ENCODE data around the gene MEGF6.

The MEGF6 gene

DNA sequence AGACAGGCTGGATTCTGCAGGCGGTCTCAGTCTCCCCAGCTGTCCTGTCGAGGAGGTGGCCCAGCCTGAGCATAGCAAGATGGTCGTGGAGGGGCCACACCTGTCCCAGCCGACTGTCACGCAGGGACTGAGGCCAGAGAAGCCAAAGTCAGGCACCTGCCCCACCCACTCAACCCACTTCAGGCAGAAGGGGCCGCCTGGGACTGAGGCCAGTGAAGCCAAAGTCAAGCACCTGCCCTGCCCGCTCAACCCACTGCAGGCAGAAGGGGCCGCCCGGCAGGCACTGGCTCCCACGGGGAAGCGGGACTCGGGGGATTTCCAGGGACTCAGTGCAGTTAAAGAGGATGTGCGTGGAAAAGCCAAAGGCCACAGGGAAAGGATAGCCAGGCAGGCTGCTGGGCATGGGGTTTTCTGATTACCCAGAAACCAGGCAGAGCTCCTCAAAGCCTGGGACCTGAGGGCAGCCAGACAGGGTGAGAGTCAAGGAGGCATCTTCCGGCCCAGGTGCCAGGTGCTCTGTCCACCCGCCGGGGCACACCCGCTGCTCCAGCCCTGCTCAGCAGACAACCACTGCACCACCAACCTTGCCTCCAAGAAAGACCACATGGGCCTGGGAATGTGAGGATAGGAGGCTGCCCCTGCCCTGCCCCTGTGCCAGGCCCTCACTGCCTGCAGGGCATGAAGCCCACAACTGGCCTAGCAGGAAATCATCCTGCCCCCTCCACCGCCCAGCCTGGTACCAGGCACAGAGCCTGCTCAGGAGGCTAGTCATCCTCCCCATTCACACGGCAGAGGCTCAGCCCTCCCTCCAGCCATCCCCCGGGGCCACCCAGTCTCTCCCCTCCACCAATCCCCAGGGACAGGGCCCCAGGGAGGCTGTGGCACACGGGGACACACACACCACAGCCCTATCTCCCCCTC, 41.0 kb downstream of the MEGF6 start:
- no peak for DNase-seq (ENCODE audit: low spot score)

DNA sequence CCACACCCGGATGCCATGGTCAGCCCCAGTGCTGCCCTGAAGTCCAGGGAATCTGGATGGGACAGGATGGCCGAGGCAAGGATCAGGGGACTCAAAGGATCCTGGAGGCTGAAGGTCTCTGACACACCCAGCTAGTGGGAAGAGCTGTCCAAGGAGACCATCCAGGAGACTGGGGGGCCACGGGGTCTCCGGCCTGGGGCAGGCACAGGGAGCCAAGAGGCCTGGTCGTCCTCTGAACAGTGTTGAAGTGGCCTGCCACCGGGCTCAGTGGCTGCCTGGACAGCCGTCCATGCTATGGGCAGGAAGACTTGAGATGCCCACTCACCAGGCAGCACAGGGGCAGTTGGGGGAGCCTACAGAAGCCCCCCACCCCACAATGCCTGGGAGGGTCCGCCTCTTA, 41.9 kb downstream of the MEGF6 start:
- DNase-seq (ENCODE audit: low spot score): no peak

DNA sequence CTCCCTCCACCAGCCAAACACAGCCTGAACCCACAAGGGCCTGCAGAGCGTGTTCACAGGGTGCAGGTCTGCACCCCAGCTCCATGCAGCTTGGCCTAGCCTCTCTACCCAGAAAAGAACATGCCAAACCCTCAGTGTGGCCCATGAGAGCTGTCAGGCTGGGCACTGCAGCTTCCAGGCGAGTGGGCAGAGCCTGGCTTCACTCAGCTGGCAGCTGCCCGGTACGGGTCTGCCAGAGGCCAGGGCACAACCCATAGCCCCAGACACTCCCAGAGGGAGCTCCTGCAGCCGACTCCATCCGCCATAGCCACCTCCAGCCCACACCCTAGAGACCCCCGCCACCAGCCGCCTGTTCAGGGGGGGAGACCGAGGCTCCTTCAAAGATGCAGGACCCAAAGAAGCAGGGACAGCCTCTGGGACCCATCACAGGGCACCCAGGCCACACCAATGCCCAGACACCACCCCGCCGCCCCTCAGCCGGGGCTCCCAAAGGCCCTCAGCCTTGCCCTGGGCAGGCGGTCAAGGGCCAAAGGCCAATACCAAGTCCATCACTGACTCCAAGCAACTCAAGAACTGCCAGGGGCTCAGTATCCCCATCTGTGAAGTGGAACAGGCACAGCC, 42.4 kb downstream of the MEGF6 start:
- no peak for DNase-seq (ENCODE audit: low spot score)

DNA sequence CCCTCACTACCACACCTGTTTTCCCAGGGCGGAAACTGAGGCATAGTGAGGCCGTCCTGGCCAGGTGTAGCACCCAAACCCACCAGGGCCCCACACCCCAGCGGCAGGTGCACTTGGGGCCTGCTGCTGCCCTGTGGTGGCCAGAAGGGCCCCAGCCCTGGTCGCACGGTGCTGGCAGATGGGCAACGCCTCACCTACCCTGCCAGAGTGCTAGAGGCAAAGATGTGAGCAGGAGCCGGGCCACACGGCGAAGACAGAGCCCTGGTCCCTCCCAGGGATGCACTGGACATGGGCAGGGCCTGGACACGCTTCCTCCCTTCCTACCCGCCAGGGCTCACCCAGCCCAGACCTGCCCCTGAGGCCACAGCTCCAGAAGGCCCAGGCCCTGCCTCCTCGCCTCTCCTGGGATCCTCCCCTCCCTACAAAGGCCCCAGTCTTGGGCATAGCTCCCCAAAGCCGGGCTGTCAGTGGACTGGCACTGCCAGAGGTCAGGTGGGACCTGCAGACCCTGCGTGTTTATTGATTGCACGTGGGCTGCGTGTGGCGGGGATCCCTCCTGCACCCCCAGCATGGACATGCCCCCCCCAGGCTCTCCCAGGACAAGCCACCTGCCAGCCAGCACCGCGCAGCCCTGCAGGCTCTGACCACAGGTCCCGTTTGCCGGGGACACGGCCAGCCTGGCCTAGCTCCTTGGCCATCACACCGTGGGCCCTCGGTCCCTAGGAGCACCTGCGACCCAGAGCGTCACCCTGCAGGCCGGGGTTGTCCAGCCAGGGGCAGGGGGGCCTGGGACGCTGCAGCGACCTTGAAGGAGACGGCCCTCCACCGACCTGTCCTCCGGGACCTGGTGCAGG, 44.1 kb downstream of the MEGF6 start:
- DNase-seq (ENCODE audit: low spot score): no peak

DNA sequence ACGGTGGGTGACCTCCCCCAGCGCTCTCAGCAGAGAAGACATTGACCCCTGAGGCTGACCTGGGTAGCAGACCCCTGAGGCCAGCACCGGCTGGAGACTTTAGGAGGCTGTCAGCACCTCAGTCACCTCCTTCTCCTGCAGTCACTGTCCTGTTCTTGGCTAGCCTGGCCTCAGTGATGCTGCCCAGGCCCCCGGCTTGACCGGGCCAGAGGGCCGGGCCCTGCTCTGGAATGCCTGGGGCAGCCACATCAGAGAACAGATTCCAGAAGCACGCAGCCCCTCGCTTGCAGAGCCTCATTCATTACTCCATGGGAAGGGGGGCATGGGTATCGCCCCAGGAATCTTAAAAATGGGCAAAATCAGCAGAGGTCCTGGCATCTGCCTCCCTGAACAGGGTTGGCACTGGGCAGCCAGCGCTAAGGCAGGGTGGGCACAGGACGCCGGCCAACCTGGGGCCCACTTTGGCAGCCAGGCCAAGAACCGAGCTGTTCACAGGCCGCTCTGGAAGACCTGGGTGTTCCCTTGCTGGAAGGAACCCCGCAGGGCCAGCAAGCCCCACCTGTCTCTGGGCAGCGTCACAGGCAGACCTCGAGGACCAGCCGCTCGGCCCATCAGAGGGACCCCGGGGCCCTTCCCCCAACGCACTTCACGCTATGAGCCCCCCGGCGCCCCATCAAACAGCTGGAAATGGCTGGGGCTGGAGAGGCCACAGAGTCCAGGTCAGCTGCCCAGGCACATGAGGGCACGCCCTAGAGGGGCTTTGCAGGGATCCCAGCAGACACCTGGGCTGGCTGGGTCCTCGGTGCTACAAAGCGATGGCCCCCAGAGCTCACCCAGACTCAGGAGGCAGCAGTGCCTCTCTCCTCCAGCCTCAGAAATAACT, 45.1 kb downstream of the MEGF6 start:
- no peak for DNase-seq (ENCODE audit: low spot score)

DNA sequence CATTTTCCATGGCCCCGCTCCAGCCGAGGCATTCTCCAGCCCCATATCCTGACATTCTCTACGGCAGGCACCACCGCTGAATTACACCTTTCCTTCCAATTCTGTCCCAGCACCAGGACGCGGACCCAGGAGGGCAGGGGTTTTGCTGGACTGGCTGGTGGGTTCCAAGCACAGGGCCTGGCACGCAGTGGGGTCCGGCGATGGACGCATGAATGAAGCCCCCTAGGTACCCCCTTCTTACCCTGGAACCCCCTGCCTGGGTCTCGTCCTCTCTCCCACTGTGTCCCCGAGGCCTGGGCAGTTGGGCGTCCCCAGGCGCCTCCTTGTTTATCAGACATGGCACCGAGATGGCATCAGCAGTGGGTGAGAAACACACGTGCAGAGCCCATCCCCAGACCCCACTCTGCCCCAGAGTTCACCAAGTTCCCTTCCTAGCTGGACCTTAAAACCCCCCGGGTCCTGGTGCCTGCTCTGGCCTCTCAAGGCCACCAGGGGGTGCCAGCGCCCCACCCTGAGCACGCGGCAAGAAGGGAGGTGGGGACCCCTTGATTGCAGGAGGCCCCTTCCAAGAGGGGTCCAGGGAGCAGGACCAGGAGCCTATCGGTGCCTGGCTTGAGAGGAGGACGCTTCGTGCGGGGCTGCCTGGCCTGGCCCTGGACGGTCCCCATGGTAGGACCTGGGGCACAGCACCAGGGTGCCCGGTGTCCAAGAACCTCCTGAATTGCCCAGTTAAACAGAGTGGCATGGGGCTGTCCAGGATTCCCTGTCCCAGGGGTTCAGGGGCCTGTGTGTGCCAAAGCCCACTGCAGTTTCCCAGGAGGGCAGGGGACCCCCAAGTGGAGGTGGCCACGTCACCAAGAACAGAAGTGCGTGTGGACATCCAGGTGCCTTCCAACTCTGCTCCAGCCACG, 46.1 kb downstream of the MEGF6 start:
- DNase-seq (ENCODE audit: low spot score): no peak

DNA sequence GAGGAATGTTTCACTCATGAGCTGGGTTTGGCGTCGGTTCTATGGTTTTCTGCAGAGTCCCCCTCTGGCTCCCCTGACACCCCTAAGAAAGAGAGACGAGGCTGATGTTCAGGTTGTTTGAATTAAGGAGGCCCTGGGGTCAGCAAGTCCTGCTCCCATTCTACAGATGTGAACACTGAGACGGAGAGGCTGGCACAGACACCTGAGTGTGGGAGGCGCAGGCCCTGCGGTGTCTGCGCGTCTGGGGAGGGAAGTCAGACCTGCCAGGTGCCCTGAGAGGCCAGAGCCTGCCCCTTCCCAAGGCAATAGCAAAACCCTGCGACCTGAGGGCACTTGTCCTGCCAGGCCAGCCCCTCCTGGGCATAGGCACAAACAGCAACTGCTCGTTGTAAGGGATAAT, 47.7 kb downstream of the MEGF6 start:
- DNase-seq (ENCODE audit: low spot score): no peak

DNA sequence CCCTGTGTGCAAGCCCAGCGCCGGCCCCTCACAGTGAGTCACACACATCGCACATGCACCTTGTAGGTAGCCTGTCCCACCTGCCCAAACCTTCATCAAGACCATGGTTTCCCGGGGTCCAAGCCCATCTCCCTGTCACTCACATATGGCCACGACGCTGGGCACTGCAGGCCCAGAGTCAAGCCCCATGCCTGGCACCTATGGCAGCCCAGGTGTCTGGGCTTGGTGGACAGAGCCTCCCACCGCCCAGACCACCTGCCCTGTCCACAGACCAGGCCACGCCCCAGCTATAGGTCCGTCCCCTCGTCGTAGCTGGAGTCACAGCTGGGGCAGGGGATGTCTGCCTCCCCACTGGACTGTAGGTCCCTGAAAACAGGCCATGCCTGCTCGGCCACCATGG, 48.2 kb downstream of the MEGF6 start:
- DNase-seq (ENCODE audit: low spot score): no peak

DNA sequence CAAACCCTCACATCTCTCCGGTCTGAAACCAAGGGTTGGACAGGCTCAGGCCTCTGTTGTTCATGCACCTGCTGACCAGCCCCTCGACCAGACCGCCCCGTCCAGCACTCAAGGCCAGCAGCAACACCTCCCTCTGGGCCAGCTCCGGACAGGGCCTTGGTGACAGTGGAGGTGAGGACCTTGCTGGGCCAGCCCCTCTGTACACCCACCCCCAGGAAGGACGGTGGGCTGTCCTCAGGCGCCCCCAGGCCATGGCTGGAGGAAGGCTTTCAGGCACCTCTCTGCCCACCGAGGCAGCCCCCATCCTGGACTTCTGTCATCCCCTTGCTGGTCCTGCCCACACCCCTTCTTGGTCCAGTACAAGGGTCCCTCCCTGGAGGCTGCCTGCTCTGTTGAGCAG, 48.6 kb downstream of the MEGF6 start:
- DNase-seq (ENCODE audit: low spot score): no peak

DNA sequence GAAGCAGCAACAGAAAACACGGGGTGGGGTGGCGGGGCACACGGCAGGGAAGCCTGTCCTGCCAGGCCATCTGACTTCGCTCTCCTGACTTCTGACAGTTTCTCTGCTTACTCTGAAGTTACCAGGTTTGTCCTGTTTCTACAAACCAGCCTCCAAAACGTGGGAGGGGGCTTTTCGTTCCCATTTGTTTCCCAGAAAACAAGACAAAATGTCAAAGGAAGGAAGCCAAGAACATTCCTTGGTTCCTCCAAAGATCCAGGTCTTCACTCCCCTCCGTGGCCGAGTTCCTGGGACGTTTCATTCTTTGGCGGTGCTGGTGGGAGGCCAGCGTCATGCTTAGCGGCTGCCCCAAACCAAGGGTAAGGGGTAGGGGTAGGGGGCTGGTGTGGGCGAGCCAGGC, 49.6 kb downstream of the MEGF6 start:
- no peak for DNase-seq (ENCODE audit: low spot score)

DNA sequence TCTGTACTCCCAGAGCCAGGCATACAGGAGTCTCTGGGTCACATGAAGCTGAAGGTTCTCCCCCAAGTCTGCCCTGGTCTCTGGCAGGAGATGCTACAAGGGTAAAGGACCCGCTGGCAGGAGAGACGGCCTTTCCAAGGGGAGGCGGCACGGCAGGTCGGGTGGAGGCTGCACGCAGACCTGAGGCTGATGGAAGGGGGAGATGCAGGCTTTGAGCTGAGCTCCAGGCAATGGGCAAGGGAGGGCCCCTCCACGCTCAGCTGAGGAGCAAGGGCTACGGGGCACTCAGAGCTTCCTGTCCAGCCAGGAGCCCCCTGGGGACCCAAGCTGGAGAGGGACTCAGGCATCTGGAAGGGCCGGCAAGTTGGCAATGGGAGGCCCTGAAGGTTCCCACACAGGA, 50.3 kb downstream of the MEGF6 start:
- DNase-seq (ENCODE audit: low spot score): no peak

DNA sequence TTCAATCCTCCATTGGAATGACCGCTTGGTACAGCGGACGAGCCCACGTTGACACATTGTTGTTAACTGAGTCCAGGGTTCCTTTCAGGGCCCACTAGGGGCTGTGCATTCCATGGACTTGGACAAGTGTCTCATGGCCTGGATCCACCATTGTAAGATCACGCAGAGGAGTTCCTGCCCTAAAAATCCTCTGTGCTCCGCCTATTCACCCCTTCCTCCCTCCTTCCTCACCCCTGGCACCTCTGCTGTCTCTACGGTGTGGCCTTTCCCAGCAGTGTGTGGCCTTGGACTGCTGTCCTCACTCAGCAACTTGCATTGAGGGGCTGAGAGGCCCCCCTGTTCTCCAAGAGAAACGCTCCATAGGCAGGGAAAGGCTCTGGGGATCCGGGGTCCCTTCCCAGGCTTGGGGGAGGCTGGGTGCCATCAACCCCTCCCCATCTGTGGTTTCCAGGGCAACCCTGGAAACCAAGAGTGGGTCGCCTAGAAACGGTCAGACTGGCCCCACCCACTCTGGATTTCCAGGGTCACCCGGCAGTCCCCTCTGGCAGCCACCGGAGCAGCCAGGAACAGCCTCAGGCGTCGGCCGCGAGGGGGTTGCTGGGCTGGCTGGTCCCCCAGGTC, 50.9 kb downstream of the MEGF6 start:
- no peak for DNase-seq (ENCODE audit: low spot score)

DNA sequence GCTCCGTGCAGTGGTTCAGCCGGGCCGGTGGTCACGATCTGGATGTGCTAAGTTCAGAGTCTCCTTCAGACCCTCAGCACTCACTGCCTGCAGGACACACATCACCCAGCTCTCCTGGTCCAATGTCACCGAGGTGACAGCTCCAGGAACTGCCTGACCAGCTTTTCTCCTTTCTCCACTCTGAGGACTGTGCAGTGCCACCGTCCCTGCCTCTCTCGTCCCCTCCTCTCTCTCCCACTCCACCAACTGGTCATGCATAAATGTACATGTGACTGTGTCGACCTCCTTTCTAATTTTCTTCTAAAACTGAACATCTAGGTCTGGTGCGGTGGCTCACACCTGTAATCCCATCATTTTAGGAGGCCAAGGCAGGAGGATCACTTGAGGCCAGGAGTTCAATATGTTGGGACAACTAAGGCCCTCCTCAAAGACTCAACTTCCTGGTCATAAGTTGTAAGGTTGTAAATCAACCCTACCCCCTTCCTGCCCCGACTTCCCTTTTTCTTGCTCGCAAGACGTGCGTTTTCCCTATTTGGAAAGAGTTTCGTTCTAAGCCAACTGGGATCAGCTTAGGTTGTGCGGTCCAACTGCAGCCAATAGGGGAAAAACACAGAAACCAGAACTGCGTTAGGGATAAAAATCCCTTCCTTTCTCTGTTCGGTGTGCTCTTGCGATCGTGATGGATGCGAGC, 53.1 kb downstream of the MEGF6 start:
- DNase-seq (ENCODE audit: low spot score): no peak

DNA sequence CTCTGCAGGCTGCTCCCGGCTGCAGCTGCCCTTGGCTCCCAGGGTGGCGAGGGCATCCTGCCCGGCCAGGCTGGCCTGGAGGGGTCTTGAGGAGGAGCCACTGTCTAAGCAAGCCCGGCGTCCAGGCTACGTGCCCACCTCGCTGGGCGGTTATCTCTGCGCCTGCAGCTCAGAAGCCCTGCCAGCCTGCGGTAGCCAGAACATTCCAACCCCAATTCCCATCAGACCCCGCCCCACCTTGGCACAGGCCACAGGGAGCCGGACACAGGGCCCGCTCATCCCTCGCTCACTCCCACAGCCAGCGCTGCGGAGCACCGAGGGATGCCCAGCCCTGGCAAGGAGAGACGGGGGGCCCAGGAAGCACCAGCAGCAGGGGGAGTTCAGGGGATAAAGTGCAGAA, 53.9 kb downstream of the MEGF6 start:
- no peak for DNase-seq (ENCODE audit: low spot score)

DNA sequence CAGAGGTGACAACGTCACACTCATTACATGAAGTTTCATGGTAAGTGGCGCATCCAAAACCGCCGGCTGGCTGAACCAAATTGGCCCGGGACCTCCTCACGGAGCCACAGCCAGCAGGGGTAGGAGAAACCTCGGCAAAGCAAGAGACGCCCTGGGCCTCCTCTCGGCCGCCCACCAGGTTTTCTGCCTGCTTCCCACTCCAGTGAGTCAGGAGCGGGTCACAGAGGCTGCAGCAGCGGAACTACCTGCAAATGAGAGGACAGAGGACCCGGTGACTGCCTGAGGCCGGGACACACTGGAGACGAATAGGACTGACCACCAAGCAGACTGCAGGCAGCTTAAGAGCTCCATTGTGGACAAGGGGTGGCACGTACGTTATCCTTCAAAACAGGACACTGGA, 55.0 kb downstream of the MEGF6 start:
- DNase-seq (ENCODE audit: low spot score): no peak

DNA sequence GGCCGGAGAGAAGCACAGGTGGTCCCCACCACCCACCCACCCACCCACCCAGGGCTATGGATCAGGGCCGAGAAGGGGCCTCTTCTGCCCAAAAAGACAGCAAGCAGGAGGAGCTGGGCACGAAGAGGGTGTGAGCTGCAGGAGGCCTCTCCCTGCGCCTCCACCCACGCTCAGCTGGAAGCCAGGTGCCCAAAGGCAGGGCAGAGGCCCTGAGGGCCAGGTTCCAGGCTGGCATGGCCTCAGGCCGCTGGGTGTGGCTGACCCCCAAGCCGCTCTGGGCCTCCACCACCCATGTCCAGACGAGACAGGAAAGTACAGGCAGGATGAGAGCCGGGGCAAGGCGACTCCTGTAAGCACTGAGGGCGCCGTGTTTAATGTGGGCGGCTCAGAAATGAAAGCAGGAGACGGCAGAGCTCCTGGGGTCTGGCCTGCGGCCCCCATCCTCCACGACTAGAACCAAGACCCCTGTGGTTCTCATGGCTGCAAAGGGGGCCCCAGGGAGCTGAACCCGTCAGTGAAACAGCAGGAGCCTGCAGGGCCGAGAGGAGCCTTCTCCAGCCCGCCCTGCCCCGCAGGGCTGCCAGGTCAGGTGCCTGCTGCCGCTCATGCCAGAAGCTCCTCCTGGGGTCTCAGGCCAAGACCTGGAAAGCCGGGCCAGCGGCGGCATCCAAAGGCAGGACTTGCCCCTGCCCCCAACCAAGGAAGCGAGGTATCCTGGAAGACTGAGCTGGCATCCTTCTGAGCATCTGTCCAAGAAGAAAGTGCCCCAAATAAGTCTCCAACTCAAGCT, 56.0 kb downstream of the MEGF6 start:
- no peak for DNase-seq (ENCODE audit: low spot score)

DNA sequence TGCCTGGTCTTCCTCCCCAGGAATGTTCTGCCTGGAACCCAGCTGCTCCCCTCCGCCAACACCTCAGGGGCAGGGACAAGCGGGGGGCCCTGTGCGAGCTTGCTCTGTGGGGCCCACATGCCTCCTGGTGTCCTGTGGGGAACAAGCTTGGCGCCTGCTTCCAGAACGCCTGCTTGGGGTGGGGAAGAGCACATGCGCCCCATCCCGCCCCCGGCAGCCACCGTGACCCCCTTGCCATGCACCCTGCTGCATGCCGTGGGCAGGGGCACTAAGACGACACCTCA, 57.4 kb downstream of the MEGF6 start:
- DNase-seq (ENCODE audit: low spot score): no peak

DNA sequence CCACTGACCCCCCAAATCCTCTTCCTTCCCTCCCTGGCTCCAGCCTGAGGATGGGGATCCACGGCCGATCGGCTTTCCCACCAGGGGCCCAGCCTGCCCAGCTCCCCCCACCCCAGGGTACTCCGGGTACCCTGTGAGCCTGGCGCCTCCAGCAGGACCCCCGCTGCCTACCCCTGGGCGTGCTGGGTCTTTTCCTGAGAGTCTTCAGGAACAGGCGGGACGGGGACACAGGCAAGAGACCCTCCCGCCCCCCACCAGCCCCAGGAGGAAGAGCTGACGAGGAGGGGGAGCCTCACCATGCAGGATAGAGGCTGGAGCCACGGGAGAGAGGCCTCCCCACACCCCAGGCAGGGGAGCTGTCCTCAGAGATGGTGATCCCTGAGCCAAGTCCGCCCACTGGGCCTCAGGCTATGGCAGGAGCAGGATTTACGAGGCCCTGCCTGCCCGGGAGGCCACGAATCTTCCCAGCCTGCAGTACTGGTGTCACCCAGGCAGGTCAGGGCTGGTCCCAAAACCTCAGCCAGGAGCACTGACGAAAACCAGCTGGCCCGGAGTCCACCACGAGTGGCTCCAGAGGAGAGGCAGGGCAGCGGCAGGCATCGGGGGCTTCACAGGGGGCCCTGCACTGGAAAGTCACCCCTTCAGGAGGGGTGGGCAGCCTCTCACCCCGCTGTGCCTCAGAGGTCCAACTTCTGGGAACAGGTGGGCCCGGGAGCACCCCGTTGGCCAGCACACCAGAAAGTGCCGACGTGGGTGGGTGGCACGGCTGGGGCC, 58.0 kb downstream of the MEGF6 start:
- DNase-seq (ENCODE audit: low spot score): no peak

All from CD4-positive, alpha-beta T cell treated with Interleukin-6 at 100 ng/mL for 8 hours (primary cell).